ENCODE data around the gene RNF152. TPM values are rescaled to one million over a fixed set of nuclear protein-coding genes. Genes with fewer than 3 reads are reported as not detected.

RNF152 gene
- total and polyA plus RNA-seq, 2 donors (not counting 3 experiments of a cell fraction or from before 2014, with no cell fraction given), result 20.8 to 27.5 TPM

DNA sequence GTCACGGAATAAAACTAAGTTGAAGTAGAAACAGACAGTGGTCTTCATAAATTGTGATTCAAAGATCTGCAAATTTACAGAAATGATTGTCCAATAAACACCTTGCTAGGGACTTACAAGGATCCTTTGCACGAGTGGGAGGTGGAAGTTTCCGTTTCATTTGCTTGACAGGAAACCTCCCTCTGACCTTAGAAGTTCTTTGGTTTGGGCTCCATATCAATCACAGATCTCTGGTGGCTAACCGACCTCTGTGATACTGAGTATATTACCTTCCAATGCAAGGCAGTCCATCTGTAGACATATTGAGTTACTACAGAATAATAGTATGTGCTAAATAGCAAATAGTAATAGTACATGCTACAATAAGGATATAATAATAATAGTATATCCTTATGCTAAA lies 33.7 kb upstream of the RNF152 start:
- Histone ChIP-seq H3K27ac (ENCODE audit: insufficient read depth, low read depth, low read length) (no peak overlapping the region), H3K9me3 (replicated peaks; ENCODE audit: control insufficient read depth, insufficient read depth, low read length) (no peaks in the 10 kb centered on the region), H3K4me2 (ENCODE audit: insufficient read depth, low read length) (no peak overlapping the region), H3K4me3 (replicated peaks in 1 of 3; ENCODE audit: insufficient read depth in 1 of 3, low read depth in 1 of 3, low read length in 3 of 3) (no peak overlapping the region), H3K9me1 (replicated peaks; ENCODE audit: control insufficient read depth, extremely low read depth, insufficient read depth, low read length) (no peaks in the 10 kb centered on the region), H3K79me2 (ENCODE audit: control insufficient read depth, insufficient read depth, low read length) (no peaks in the 10 kb centered on the region), H4K20me1 (replicated peaks; ENCODE audit: control insufficient read depth, extremely low read depth, insufficient read depth, low read length) (no peaks in the 10 kb centered on the region), H3K4me1 (ENCODE audit: control insufficient read depth, extremely low read depth, insufficient read depth, low read length) (no peaks in the 10 kb centered on the region), H3K9ac (replicated peaks; ENCODE audit: extremely low read depth, insufficient read depth, low read length) (no peak overlapping the region), H2AFZ (ENCODE audit: low read depth, low read length) (no peak overlapping the region), H3K27me3 (ENCODE audit: control insufficient read depth in 2 of 2, insufficient read depth in 2 of 2, low read length in 2 of 2) (no peaks in the 10 kb centered on the region), H3K36me3 (ENCODE audit: control insufficient read depth in 2 of 2, extremely low read depth in 1 of 2, insufficient read depth in 2 of 2, low read length in 2 of 2) (no peaks in the 10 kb centered on the region)
- dilution Hi-C loops (cut with MboI; ENCODE audit: extremely low pct_ligation_motif_present, low sequenced_read_pairs) (no loop called here), intact Hi-C loops (cut with micrococcal nuclease) (no loop called here)
- no TSS peak for BruUV-seq (replicated peaks)
- ChIA-PET CTCF (no interaction called here), POLR2A (no interaction called here)
- FAIRE-seq (peak; percentile 24), DNase-seq (ENCODE audit: low read depth, low spot score) (no peak)
- TF ChIP-seq POLR2A (IDR thresholded peaks at IDR 0.05; ENCODE audit: low read depth, low read length), result no peak
- no peak for TF ChIP-seq MYC (IDR thresholded peaks at IDR 0.05; ENCODE audit: low read depth, low read length)
- TF ChIP-seq, protein P1, sequence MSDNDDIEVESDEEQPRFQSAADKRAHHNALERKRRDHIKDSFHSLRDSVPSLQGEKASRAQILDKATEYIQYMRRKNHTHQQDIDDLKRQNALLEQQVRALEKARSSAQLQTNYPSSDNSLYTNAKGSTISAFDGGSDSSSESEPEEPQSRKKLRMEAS (IDR thresholded peaks at IDR 0.05; ENCODE audit: insufficient read depth, insufficient read length), result no peak
- no peak for TF ChIP-seq FOS (IDR thresholded peaks at IDR 0.05; ENCODE audit: borderline replicate concordance, insufficient read depth, low read length)
- no peak for TF ChIP-seq GATA2 (IDR thresholded peaks at IDR 0.05; ENCODE audit: insufficient read depth, insufficient read length, low read depth, low read length)
- TF ChIP-seq JUN (IDR thresholded peaks at IDR 0.05; ENCODE audit: borderline replicate concordance, insufficient read depth, insufficient read length, low read depth), result no peak
- no peak for TF ChIP-seq EZH2 (IDR thresholded peaks at IDR 0.05; ENCODE audit: borderline replicate concordance, low read depth, low read length, severe bottlenecking)
- TF ChIP-seq POLR2AphosphoS5 (IDR thresholded peaks at IDR 0.05; ENCODE audit: insufficient read depth, low read depth, low read length), result no peak
- TF ChIP-seq, protein P2, sequence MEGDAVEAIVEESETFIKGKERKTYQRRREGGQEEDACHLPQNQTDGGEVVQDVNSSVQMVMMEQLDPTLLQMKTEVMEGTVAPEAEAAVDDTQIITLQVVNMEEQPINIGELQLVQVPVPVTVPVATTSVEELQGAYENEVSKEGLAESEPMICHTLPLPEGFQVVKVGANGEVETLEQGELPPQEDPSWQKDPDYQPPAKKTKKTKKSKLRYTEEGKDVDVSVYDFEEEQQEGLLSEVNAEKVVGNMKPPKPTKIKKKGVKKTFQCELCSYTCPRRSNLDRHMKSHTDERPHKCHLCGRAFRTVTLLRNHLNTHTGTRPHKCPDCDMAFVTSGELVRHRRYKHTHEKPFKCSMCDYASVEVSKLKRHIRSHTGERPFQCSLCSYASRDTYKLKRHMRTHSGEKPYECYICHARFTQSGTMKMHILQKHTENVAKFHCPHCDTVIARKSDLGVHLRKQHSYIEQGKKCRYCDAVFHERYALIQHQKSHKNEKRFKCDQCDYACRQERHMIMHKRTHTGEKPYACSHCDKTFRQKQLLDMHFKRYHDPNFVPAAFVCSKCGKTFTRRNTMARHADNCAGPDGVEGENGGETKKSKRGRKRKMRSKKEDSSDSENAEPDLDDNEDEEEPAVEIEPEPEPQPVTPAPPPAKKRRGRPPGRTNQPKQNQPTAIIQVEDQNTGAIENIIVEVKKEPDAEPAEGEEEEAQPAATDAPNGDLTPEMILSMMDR (IDR thresholded peaks at IDR 0.05; ENCODE audit: extremely low read depth in 1 of 2, insufficient read depth in 1 of 2, low read depth in 1 of 2, low read length in 2 of 2), result no peak
